HG03571 (cell line): ENCODE results near the gene TADA1.

Experiments
- ATAC-seq: cut with Tn5 transposase; IDR thresholded peaks from one replicate; pipeline ENCODE4 v1.9.1; 2021; ENCODE audit not compliant: unreplicated experiment

Gene TADA1

GRCh38 chr1:166875734-166876539, at the start of gene TADA1:
TADA1 (minus strand) TSS chr1:166876264; CDS start chr1:166876233, 31 bp downstream.
- ATAC-seq: peak; percentile 91

- no peak for ATAC-seq
Measured at GRCh38 chr1:166924823-166925541, 48.9 kb upstream of the TADA1 start.

- no peak for ATAC-seq
Measured at GRCh38 chr1:166920561-166921475, 44.8 kb upstream of the TADA1 start.

- ATAC-seq: no peak
Measured at GRCh38 chr1:166918956-166919316, 42.9 kb upstream of the TADA1 start.

GRCh38 chr1:166918088-166918955, 42.3 kb upstream of the TADA1 start:
- no peak for ATAC-seq

- ATAC-seq: no peak
Measured at GRCh38 chr1:166915941-166916340, 39.9 kb upstream of the TADA1 start.

- no peak for ATAC-seq
Measured at GRCh38 chr1:166915042-166915441, 39.0 kb upstream of the TADA1 start.

- no peak for ATAC-seq
Measured at GRCh38 chr1:166914111-166914510, 38.0 kb upstream of the TADA1 start.

GRCh38 chr1:166911624-166912023, 35.6 kb upstream of the TADA1 start:
- no peak for ATAC-seq

GRCh38 chr1:166910396-166910994, 34.4 kb upstream of the TADA1 start:
- ATAC-seq: peak; percentile 95

- no peak for ATAC-seq
Measured at GRCh38 chr1:166908942-166909341, 32.9 kb upstream of the TADA1 start.

- ATAC-seq: no peak
Measured at GRCh38 chr1:166907763-166908162, 31.7 kb upstream of the TADA1 start.

GRCh38 chr1:166907051-166907450, 31.0 kb upstream of the TADA1 start:
- ATAC-seq: no peak

- ATAC-seq: no peak
Measured at GRCh38 chr1:166906647-166907046, 30.6 kb upstream of the TADA1 start.

GRCh38 chr1:166905900-166906299, 29.8 kb upstream of the TADA1 start:
- no peak for ATAC-seq

- ATAC-seq: no peak
Measured at GRCh38 chr1:166905136-166905535, 29.1 kb upstream of the TADA1 start.

- ATAC-seq: no peak
Measured at GRCh38 chr1:166903232-166903631, 27.2 kb upstream of the TADA1 start.

GRCh38 chr1:166902279-166902678, 26.2 kb upstream of the TADA1 start:
- ATAC-seq: no peak

- no peak for ATAC-seq
Measured at GRCh38 chr1:166900987-166901386, 24.9 kb upstream of the TADA1 start.

GRCh38 chr1:166899769-166900168, 23.7 kb upstream of the TADA1 start:
- no peak for ATAC-seq
